ENCODE data around the gene AMER3. TPM values are rescaled to one million over a fixed set of nuclear protein-coding genes. Genes with fewer than 3 reads are reported as not detected.
A peak's percentile ranks its signal among the peaks of the same experiment; 100 is the strongest.
"Not testable (repeated sequence)": the region's sequence is repeated elsewhere in the genome, so short reads cannot be mapped to it uniquely, and the experiment has no call there.

AMER3 gene
- total RNA-seq, 4 donors from 2014 or later, result not detected

GRCh38 chr2:130727286-130727924 is 27.9 kb upstream of the AMER3 start:
- WGBS, 2 donors, result 0 to 4% methylated on average over 8 to 31 of the region's 48 CpGs
- intact Hi-C loops (cut with DNase I; ENCODE audit: low total_unique reads), result no loop called here
- TF ChIP-seq POLR2A (IDR thresholded peaks at IDR 0.05), result no peak
- no peak for TF ChIP-seq CTCF (IDR thresholded peaks at IDR 0.05)
- DNase-seq (ENCODE audit: low spot score in 2 of 2), result peak; percentile 55 to 96
- peak overlapping the region; percentile 16 for H3K4me3 ChIP-seq (ENCODE audit: low read depth, poor library complexity, severe bottlenecking)

DNA sequence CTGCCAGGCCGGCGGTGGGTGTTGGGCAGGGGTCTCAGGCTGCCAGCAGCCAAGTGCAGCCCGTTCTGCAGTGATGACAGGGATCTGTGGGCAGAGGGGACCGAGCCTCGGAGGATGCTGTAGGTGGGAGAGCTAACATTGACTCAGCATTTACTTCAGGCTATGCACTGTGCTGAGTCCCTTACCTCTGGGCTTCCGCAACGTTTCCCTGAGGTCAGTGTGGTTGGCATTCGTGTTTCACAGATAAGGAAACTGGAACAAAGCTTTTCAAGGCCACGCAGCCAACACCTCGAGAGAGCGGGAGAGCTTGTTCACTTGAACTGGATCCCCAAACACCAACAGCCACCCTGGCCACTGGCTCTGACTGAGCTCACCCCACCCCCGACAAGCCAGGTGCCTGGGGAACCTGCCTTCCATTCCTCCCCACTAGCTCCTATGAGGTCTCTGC is 27.3 kb upstream of the AMER3 start:
- no peak overlapping the region for H3K4me3 ChIP-seq (ENCODE audit: low read depth, poor library complexity, severe bottlenecking)
- intact Hi-C loops (cut with DNase I; ENCODE audit: low total_unique reads), result no loop called here
- DNase-seq (ENCODE audit: low spot score in 2 of 2), result no peak
- 16 to 19% methylated on average over 10 to 12 of the region's 12 CpGs for WGBS, 2 donors
- TF ChIP-seq POLR2A (IDR thresholded peaks at IDR 0.05), result no peak
- no peak for TF ChIP-seq CTCF (IDR thresholded peaks at IDR 0.05)

GRCh38 chr2:130728549-130729316 is 26.6 kb upstream of the AMER3 start, which contains the start of gene GPR148:
TSS of gene GPR148 (plus strand) at chr2:130729070. CDS start at chr2:130729152, 82 bp downstream.
- no peak for TF ChIP-seq POLR2A (IDR thresholded peaks at IDR 0.05)
- TF ChIP-seq CTCF (IDR thresholded peaks at IDR 0.05), result no peak
- intact Hi-C loops (cut with DNase I; ENCODE audit: low total_unique reads), result no loop called here
- peak in 1 of 2 donors; percentile 83 for DNase-seq (ENCODE audit: low spot score in 2 of 2)
- WGBS, 2 donors, result 57 to 58% methylated on average over 7 to 8 of the region's 8 CpGs
- H3K4me3 ChIP-seq (ENCODE audit: low read depth, poor library complexity, severe bottlenecking), result no peak within 1 kb of the TSS

- intact Hi-C loops (cut with DNase I; ENCODE audit: low total_unique reads), result no loop called here
- peak in 1 of 2 donors; percentile 82 for DNase-seq (ENCODE audit: low spot score in 2 of 2)
- TF ChIP-seq POLR2A (IDR thresholded peaks at IDR 0.05) (no peak), CTCF (IDR thresholded peaks at IDR 0.05) (no peak)
- H3K4me3 ChIP-seq (ENCODE audit: low read depth, poor library complexity, severe bottlenecking), result no peak overlapping the region
- WGBS, 2 donors, result 80 to 81% methylated on average over 12 to 17 of the region's 17 CpGs
These were observed 25.7 kb upstream of the AMER3 start for GRCh38 chr2:130729322-130730299.

DNA sequence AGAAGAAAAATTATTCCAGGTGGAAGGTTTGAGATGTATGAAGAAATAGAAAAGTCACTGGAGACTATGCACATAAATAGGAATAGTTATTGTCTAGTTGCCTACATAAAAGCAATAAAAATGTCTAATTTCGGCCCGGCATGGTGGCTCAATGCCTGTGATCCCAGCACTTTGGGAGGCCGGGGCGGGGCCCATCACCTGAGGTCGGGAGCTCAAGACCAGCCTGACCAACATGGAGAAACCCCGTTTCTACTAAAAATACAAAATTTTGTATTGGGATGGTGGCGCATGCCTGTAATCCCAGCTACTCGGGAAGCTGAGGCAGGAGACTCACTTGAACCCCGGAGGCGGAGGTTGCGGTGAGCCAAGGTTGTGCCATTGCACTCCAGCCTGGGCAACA is 23.1 kb upstream of the AMER3 start:
- peak in 1 of 2 donors; percentile 32 for DNase-seq (ENCODE audit: low spot score in 2 of 2)
- intact Hi-C loops (cut with DNase I; ENCODE audit: low total_unique reads); H3K4me3 ChIP-seq (ENCODE audit: low read depth, poor library complexity, severe bottlenecking): not testable (repeated sequence)
- 87 to 89% methylated on average over 11 of the region's 11 CpGs for WGBS, 2 donors

All from lower leg skin (tissue), 4 donors.